GM21447 (cell line): ENCODE measurements around the gene PSMG1.

ENCODE experiments used
- ATAC-seq: cut with Tn5 transposase; IDR thresholded peaks from one replicate; pipeline ENCODE4 v1.9.1; 2021; ENCODE audit not compliant: unreplicated experiment

Gene PSMG1

DNA sequence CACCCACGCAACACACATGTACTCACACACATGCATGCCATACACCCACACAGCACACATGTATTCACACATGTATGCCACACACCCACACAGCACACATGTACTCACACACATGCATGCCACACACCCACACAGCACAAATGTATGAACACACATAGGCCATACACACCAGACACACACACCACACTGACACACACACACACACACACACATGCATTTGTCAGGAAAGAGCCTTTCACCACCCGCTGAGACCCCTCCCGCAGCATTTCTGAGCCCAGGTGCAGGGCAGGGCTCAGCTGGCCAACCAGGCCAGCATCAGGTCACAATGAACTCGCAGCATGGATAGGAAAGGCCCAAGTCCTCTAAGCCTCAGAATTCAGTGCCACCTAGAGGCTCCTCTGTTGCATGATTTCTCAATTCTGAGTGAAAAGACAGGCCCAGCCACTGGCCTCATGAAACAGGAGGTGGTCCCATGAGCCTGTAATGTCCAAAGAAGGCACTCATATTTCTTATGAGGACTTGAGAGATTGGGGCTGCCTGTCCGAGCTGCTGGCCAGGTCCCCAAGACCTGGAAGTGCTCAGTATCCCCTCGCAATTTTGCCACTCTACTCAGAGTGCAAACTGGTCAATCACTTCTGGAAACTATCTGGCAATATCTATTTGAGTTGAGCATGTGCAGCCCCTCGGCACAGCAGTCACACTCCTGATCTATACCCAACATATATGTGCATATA lies 57.3 kb downstream of the PSMG1 start:
- no peak for ATAC-seq
